GM21576 (cell line): ENCODE measurements around the gene LHCGR.
"Not testable (repeated sequence)": the region's sequence is repeated elsewhere in the genome, so short reads cannot be mapped to it uniquely, and the experiment has no call there.

Source experiments
- ATAC-seq: cut with Tn5 transposase; IDR thresholded peaks from one replicate; pipeline ENCODE4 v1.9.1; 2021; ENCODE audit warnings: mild to moderate bottlenecking, moderate library complexity; ENCODE audit not compliant: unreplicated experiment

Gene LHCGR

DNA sequence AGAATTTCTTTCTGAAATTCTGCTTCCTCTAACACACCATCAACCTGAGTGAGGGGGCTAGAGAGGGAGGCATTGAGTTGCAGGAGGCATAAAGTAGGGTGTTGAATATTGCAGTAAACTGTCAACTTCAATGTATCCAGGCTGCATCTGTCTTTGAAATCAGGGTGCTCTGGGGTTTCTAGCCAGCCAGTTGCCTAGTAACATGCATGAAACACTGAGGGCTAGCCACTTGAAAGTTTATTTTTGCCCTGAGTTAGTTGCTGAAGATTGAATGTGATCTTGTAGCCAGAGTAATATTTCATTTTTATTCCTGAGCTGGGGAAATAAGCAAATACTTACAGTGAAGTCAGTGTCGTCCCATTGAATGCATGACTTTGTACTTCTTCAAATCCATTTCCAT lies 41.9 kb downstream of the LHCGR start:
- no peak for ATAC-seq

GRCh38 chr2:48712151-48712550 lies 43.4 kb downstream of the LHCGR start:
- no peak for ATAC-seq

DNA sequence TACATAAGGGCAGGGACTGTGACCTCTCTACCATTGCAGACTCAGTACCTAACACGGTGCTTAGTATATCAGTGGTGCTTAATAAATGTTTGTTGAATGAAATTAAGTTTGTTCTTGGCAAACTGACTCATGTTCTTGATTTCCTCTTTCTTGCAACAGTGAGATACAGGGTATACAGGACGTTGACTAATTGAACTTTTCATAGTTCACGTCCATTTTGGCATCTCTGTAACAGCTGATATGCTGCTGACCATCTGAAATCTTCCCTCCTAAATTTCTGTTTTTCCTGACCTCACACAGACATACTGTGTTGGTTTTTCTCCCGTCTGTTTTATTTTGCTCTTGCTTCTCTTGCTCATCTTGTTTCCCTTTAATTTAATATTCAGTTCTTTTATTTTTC lies 44.2 kb downstream of the LHCGR start:
- no peak for ATAC-seq

DNA sequence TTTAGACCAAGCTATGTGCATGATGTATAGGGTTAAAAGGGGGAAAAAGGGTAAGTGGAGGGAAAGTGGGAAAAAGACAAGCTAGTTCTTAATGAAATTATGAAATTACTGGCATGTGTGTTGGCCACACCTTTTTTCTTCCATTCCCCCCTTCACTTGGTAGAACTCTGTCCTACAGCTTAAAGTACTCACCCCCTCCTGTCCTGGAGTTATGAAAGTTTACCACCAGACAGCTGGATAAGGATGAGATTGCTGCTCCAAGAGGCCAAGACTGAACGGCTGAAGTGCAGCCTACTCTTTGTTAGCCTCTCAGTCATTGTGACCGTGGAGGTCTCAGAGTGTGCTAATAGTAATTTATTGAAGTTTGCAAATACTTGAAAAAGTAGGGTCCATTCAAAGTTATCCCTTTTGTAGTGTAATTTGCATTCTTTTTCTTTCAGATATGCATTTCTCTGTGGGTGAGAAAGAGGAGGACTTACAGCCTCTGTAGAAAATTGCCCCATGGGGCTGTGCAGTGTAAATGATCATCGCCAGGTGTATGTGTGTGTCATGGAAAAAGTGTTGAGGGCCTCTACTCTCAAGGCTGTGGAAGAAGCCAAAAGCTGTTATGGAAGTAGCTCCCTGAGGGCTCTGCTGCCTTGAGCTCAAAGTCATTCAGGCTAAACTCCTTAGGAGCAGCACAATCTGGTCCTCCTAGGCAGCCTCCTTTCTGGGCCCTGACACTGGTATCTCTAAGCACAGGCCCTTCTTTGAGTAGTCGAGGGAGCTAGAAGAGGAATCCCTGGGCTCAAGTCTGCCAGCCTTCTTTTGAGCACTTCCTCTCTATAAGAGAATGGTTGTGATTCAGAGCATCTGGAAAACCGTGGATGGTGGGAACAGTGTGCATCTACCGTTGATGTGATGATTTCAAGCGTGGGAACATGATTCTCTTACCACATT lies 46.2 kb downstream of the LHCGR start:
- no peak for ATAC-seq

- ATAC-seq, result no peak
These were observed 48.1 kb downstream of the LHCGR start for GRCh38 chr2:48707466-48707865.

DNA sequence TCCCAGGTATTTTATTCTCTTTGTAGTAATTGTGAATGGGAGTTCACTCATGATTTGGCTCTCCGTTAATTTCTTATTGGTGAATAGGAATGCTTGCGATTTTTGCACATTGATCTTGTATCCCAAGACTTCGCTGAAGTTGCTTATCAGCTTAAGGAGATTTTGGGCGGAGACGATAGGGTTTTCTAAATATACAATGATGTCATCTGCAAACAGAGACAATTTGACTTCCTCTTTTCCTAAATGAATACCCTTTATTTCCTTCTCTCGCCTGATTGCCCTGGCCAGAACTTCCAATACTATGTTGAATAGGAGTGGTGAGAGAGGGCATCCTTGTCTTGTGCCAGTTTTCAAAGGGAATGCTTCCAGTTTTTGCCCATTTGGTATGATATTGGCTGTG lies 51.9 kb downstream of the LHCGR start:
- not testable (repeated sequence) for ATAC-seq

GRCh38 chr2:48699348-48699930 lies 56.1 kb downstream of the LHCGR start:
- no peak for ATAC-seq

DNA sequence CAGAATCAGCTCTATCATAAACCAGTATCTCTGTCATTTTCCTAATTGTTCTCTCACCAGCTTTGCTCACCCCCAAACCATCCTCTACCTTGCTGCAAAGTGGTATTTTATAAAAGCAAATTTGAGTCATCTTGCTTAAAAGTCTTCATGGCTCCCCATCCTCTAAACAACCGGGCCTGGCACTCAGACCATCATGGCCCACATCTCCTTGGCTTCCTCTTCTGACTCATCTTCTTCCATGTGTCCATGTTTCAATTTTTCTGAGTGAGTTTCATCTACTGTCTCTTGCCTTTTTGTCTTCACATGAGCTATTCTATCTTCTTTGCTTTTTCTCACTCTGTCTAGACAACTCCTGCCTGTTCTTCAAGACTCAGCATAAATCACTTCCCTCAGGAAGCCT lies 58.6 kb downstream of the LHCGR start:
- ATAC-seq, result no peak

DNA sequence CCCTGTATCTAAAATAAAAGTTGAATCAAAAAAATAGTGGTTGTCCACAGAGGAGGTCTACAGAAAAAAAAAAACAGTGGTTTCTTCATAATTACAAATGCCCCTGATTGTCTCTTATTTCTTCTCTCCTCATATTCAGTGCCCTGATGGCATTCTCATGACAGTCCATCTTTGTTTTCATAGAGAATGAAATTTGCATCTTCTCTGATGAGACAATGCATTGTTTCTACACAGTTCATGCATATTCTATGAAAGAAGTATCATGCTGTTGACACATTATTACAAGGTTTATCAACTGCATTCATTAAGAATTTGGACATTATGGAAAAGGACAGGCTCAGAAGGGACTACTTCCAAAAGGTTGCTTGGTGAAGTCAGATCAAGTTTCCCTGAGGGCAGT lies 59.5 kb downstream of the LHCGR start:
- ATAC-seq, result no peak

DNA sequence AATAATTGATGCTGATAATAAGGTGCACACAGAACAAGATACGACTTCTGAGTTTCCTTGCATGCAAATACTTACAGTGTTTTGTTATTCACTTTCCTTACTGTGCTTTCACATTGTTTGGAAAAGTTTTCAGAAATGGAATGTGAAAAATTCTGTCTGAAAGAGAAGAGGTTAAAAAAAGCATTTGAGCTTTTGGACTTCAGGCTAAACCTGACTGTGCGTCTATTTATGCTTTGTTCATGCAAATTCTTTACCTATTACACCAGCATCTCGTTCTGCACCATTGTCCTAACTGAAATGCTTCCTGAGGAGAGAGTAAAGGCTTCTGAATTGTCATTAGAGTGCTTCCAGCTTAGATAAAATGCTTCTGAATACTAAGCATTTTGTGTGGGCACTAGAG lies 61.4 kb downstream of the LHCGR start:
- ATAC-seq, result no peak

DNA sequence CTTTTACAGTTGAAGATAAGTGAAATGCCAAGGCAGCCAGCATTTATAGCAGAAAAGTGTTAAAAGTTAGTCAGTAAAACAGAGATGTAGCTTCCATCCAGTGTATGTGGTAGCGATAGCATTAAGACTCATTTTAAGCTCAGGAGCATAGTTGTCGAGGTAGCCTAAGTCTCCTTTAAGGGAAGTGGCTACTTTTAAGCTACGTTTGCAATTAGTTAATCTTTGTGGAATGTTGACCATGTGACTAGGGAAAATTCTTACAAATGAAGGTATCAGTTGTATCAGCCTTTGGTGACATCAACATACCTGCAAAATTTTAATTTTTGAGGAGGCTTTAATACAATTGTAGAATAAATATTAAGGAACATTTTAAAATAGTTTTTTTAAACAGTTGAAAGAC lies 61.9 kb downstream of the LHCGR start:
- ATAC-seq, result no peak

DNA sequence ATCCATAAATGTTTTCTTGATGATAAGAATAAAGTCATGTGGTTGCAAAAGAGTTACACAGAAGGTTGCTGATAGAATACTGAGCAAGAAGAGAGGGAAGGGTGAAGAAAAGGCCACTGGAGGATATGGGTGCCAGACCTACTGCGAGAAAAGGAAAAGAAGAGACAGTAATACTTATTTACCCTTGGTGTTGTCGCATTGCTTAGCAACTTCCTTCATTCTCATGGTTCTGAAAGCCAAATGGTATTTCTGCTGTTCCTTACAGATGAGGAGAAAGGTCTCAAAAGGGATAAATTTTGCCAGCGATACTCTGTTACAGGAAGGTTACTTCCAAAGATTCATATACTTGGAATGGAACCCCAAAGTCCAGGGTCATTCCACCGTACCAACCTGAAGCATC lies 62.5 kb downstream of the LHCGR start:
- no peak for ATAC-seq

GRCh38 chr2:48691935-48692691 lies 63.4 kb downstream of the LHCGR start:
- no peak for ATAC-seq

- no peak for ATAC-seq
These were observed 70.4 kb downstream of the LHCGR start for GRCh38 chr2:48685126-48685525.

DNA sequence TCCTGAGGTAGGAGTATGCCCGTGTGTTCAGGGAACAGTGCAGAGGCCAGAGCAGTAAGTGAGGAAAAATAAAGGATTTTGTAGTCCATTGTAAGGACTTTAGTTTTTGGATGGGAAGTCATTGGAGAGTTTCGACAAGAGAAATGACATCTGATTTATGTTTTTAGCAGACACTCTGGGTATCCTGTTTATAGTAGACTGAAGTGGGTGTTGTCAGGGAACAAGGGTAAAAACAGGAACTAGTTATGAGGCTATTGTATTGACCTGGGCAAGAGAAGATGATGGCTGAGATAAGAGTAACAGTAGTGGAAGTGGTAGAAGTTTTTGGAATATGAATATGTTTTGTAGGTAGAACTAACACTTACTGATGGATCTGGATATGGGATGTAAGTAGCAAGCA lies 78.1 kb downstream of the LHCGR start:
- ATAC-seq, result no peak

- ATAC-seq, result no peak
These were observed 80.6 kb downstream of the LHCGR start for GRCh38 chr2:48674933-48675332.

GRCh38 chr2:48673581-48673980 lies 81.9 kb downstream of the LHCGR start:
- ATAC-seq, result no peak

DNA sequence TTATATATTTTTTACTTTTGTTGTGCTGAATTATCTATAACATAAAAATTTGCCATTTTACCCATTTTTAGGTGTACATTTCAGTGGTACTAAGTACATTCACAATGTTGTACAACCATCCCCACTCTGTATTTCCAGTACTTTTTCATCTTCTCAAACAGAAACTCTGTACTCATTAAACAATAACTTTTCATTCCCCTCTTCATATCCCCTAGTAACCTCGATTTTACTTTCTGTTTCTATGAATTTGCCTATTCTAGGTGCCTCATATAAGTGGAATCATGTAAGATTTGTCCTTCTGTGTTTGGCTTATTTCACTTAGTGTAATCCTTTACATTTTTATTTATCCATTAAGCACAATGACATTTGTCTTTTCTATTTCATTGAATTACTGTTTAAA lies 86.5 kb downstream of the LHCGR start:
- ATAC-seq, result no peak

- no peak for ATAC-seq
These were observed 104.2 kb downstream of the LHCGR start for GRCh38 chr2:48651158-48651790.

DNA sequence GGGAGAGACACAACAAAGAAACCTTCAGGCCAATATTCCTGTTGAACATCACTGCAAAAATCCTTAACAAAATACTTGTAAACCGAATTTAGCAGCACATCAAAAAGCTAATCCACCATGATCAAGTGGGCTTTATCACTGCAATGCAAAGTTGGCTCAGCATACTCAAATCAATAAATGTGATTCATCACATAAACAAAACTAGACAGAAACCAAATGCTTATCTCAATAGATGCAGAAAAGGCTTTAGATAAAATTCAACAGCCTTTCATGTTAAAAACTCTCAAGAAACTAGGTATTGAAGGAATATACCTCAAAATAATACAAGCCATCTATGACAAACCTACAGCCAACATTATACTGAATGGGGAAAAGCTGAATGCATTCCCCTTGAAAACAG lies 117.3 kb downstream of the LHCGR start:
- no peak for ATAC-seq
